HG03103 (cell line): ENCODE results near the gene MTRR.

Source experiments
- ATAC-seq: cut with Tn5 transposase; IDR thresholded peaks from one replicate; pipeline ENCODE4 v1.9.1; 2021; ENCODE audit warnings: low read depth; ENCODE audit not compliant: unreplicated experiment

MTRR gene

DNA sequence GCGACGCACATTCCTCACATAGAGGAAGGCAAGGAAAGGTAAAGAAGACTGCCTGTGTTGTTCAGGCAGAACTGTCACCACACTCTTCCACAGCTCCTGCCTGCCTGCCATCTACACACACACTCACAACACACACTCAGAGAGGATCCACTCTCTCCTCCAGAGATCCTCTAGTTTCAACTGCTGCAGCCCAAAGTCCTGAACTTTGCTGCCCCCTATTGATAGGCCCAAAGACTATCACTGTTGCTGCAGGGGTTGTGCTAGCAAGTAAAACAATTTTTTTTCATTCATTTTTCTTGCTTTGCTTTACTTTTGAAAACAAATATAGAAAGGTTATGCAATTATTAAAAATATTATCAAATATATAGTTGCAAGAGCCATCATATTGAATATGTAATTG lies 12.1 kb upstream of the MTRR start:
- no peak for ATAC-seq

GRCh38 chr5:7857361-7857760 lies 11.6 kb upstream of the MTRR start:
- no peak for ATAC-seq

DNA sequence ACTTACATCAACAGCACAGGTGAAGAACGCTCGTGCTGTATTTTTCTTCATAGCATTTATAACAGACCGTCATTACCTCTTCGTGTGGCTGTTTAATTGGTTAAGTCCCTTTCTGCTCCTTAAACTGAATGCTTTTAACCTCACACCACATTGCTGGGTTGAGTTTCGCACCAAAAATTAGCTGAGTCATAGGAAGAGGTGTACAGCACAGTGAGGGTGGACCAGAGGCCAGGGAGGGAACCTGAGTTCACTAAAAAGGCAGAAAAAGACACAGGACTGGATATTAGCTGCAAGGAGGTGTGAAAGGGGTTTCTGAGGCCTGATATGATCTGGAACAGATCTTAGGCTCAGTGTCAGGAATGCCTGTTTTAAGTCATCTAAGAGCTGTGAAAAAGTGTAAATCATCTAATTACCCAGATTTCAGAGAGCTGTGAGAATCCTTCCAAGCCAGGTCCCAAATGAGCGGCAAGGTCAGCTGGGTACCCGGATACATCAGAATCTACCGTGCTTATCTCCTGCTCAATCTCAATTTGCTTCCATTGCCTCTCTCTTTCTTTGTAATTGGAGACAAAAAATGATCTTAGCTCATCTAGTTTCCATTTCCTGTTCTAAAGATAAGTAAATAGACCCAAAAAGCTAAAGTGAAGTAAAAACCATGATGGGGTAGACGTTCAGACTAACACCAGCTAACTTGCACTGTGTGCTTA lies 10.9 kb upstream of the MTRR start:
- no peak for ATAC-seq

DNA sequence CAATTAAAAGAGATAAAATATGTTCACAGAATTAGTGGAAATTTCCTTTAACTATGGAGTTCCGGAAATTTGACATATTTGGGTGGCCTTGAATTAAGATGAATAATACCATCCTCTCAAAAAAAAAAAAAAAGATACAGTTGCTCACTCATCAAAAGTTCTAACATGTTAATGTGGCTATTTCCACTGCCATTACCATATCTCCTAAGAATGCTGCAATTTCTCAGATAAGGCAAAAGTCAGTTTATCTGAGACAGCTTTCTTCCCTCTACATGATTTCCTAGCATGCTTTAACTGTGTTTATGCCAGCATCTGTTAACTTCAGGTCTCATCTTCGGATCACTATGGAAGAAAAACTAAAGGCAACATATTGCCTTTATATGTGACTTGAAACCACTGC lies 2.8 kb upstream of the MTRR start:
- ATAC-seq = no peak

- ATAC-seq = no peak
Observed at GRCh38 chr5:7867260-7867659, 1.7 kb upstream of the MTRR start.

- no peak for ATAC-seq
Observed at GRCh38 chr5:7868427-7868772, 548 bp upstream of the MTRR start.

GRCh38 chr5:7869474-7870136 lies 657 bp downstream of the MTRR start:
- ATAC-seq = peak; percentile 16

- ATAC-seq = no peak
Observed at GRCh38 chr5:7871653-7872052, 2.7 kb downstream of the MTRR start.

DNA sequence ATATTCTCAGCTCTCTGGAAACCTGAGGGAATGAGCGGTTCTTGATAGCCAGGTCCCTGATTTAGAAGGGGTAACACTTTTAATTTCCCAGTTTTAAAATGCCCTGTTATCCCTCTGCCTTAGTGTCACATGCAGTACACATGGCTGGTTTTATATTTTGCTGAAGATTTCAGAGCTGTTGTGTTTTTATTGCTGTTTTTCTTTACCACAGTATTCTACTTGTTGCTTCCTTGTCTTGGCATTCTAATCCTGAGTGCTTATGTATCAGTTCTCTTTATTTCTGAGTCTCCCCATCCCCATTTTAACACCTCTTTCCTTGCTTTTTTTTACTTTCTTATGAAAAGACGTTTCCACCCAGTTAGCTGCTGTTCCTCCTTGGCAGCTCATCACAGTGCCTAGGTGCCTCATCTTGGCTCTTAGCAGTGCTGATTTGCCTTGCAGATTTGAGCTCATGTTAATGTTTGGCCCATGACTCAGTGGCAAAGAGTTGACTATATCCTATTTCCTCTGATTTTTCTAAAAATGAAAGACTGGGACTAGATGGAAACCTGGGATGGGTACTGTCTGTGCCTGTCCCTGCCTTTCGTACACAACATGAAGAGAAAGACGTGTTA lies 3.7 kb downstream of the MTRR start:
- no peak for ATAC-seq

- no peak for ATAC-seq
Observed at GRCh38 chr5:7873216-7873615, 4.3 kb downstream of the MTRR start.

DNA sequence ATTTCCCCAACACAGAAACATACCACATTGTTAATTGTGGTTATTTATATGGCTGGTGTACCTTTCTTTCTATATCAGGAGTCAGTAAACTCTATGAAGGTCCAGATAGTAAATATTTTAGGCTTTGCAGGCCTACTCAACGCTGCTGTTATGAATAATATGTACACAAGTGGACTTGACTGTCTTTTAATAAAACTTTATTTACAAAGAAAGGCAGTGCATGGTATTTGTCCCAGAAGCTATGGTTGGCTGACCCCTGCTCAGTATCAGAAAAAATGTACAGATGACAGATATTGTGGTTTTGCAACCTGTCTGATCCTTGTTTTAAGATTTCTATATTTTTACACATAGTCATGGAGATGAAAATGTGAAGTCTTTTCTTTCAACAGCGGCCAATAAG lies 5.7 kb downstream of the MTRR start:
- ATAC-seq = no peak

- ATAC-seq = no peak
Observed at GRCh38 chr5:7875151-7875550, 6.2 kb downstream of the MTRR start.

DNA sequence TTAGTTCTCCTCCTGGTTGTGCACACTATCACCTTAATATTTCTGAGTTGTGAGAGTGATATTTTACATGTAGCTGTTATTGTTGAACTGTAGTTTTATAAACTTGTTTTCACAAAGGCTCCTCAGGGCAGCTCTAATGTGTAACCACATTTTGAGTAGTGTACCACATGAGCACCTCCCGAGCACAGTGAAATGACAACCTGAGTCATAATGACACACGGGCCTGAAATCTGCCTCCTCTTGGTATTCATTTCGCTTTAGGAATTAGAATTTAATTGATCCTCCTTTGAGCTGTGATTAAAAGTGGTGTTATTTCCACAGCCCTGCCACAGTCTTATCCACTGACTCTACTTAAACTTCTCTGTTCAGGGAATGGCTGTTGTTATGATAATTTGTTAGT lies 7.9 kb downstream of the MTRR start:
- ATAC-seq = peak; percentile 45

GRCh38 chr5:7877851-7878250 lies 8.9 kb downstream of the MTRR start:
- ATAC-seq = no peak

DNA sequence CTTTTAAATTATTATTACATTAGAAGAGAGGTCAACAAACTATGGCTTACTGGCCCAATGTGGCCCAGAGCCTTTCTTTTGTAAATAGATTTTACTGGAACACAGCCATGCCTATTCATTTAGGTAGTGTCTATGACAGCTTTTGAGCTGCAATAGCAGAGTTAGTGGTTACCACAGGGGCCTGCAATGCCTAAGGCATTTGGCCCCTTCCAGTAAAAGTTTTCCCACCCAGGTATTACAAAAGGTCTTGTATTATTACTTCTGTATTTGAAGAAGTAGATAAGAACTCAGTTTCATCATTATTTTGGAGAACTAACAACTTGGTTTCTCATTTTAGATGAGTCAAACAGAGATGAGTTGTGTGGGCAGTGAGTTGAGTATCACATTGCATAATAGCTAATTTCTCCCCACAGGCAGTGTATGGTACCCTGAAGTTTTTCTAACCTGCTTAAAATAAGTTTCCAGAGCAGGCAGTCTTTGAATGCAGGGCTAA lies 9.5 kb downstream of the MTRR start:
- ATAC-seq = peak; percentile 95

DNA sequence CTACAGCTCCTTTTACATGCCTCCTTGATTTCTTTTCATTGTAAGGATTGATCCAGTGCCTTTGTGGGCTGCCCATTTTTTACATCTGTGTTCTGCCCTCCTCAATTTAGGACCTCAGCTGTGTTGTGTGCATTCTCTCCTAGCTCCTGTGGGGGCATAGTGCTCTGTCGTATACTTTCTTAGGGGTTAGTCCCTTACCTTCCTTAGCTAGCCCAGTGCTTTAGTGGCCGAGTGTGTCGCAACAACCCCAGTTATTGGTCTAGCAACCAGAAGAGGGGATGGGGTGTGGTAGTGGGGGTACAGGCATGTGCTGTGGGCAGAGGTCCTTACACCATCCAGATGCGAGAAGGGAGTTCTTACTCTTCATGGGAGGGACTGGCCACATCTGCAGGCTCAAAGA lies 12.1 kb downstream of the MTRR start:
- ATAC-seq = no peak

GRCh38 chr5:7881816-7882215 lies 12.9 kb downstream of the MTRR start:
- ATAC-seq = no peak

GRCh38 chr5:7882926-7883325 lies 14.0 kb downstream of the MTRR start:
- ATAC-seq = no peak

GRCh38 chr5:7884491-7885267 lies 15.7 kb downstream of the MTRR start:
- ATAC-seq = no peak

DNA sequence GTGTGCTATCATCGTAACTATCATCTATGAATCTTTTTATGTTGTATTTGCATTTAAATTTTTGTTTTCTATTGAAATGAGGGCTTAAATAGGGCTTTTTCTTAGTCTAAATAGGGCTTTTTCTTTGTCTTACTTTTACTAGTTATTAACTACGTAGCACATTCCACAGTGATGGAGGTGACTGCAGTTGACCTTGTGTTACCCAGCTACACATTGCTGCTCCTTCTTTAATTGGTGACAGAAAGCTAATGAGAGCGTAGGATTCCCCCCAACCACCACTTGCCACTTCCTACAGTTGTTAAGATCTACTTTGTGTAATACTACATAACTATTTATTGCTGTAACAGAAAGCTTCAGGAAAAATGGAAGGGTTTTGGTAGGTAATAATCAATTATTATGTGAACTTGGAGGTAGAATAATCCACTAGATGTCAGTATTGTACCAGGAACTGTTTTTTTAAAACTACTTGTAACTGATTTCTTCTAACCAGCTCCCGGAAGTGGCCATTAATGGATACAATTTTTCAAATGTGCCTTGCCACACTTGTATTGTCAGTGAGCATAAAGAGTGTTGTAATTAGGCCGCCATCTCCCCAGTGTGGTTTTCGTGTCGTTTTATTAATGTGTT lies 18.0 kb downstream of the MTRR start:
- ATAC-seq = no peak

DNA sequence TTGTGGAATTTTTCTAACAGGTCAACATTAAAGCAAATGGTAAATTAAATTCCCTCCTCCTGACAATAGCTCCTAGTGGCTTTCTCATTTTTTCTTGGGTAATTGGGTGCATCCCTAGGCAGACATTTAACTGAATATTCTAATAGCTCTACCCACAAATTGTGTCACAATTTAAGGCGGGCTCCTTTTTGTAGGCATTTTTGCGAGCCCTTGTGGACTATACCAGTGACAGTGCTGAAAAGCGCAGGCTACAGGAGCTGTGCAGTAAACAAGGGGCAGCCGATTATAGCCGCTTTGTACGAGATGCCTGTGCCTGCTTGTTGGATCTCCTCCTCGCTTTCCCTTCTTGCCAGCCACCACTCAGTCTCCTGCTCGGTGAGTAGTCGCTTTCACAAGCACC lies 20.0 kb downstream of the MTRR start:
- ATAC-seq = no peak
